OCI-M2 (cell line): Measurements from ENCODE around the gene DDX46.
"Not testable (repeated sequence)": the region's sequence is repeated elsewhere in the genome, so short reads cannot be mapped to it uniquely, and the experiment has no call there.

Experiments
- DNase-seq: peaks from one replicate; lab custom pipeline; 2025; ENCODE audit not compliant: unreplicated experiment; lab: John Stamatoyannopoulos, UW

Gene DDX46

GRCh38 chr5:134840811-134841210 is 82.2 kb downstream of the DDX46 start:
- no peak for DNase-seq

GRCh38 chr5:134844252-134844651 is 85.7 kb downstream of the DDX46 start:
- DNase-seq, result no peak

GRCh38 chr5:134845335-134845851 is 86.8 kb downstream of the DDX46 start:
- DNase-seq, result no peak

GRCh38 chr5:134845852-134846640 is 87.5 kb downstream of the DDX46 start, which contains the start of gene C5orf24:
TSS of gene C5orf24 (plus strand) at chr5:134845968. CDS start at chr5:134854901, 8,933 bp downstream.
- DNase-seq, result peak; percentile 43

- DNase-seq, result no peak
Measured at GRCh38 chr5:134846641-134846960, 88.0 kb downstream of the DDX46 start.

GRCh38 chr5:134849434-134849933 is 90.9 kb downstream of the DDX46 start:
- not testable (repeated sequence) for DNase-seq

GRCh38 chr5:134851307-134851923 is 92.8 kb downstream of the DDX46 start:
- DNase-seq, result no peak

GRCh38 chr5:134856465-134856864 is 97.9 kb downstream of the DDX46 start:
- DNase-seq, result not testable (repeated sequence)

- no peak for DNase-seq
Measured at GRCh38 chr5:134857401-134857800, 98.8 kb downstream of the DDX46 start.

GRCh38 chr5:134864707-134865106 is 106.1 kb downstream of the DDX46 start:
- no peak for DNase-seq

GRCh38 chr5:134873494-134873893 is 114.9 kb downstream of the DDX46 start:
- DNase-seq, result no peak

GRCh38 chr5:134873987-134874830 is 115.6 kb downstream of the DDX46 start, which contains the start of gene TXNDC15:
TSS of gene TXNDC15 (plus strand) at chr5:134874371. CDS start at chr5:134874428, 57 bp downstream.
- DNase-seq, result peak; percentile 35

GRCh38 chr5:134874831-134875655 is 116.5 kb downstream of the DDX46 start:
- no peak for DNase-seq

- no peak for DNase-seq
Measured at GRCh38 chr5:134877159-134877558, 118.6 kb downstream of the DDX46 start.

GRCh38 chr5:134878403-134878802 is 119.8 kb downstream of the DDX46 start:
- DNase-seq, result no peak

GRCh38 chr5:134879456-134879855 is 120.9 kb downstream of the DDX46 start:
- DNase-seq, result no peak
